ENCODE measurements around the gene GSG1L. TPM values are rescaled to one million over a fixed set of nuclear protein-coding genes. Genes with fewer than 3 reads are reported as not detected.

Gene GSG1L
- total RNA-seq, 1 donor from 2014 or later = 1.6 TPM

DNA sequence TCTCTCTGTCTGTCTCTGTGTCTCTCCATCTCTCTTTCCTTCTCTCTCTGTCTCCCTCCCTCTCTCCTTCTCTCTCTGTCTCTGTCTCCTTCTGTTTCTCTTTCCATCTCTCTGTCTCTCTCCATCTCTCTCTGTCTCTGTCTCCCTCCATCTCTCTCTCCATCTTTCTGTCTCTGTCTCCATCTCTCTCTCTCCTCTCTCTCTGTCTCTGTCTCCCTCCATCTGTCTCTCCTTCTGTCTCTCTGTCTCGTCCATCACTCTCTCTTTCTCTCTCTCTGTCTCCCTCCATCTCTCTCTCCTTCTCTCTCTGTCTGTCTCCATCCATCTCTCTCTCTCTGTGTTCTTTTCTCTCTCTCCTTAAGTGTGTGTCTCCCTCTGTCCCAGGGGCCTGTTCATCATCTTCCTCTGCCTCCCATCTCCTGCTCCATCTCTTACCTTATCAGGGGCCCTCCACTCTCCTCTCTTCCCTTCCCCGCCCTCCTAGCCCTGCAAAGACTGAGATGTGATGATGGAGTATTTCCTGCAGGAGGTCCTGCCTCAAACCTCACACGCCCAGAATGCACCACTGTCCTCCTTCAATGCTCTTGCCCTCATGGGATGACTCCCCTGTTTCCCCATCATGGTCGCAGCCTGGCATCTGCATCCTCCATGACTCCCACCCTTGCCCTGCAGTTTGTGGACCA, 193.3 kb downstream of the GSG1L start:
- intact Hi-C loops (cut with DNase I) = no loop called here
- Histone ChIP-seq H3K27me3 (no peaks in the 10 kb centered on the region), H3K9me3 (peaks cover 3% of the 10 kb centered on the region), H3K4me3 (no peak overlapping the region), H3K4me1 (peaks cover 3% of the 10 kb centered on the region), H3K27ac (no peak overlapping the region), H3K36me3 (no peaks in the 10 kb centered on the region)
- DNase-seq (no peak), ATAC-seq (no peak)
- TF ChIP-seq, protein P1, sequence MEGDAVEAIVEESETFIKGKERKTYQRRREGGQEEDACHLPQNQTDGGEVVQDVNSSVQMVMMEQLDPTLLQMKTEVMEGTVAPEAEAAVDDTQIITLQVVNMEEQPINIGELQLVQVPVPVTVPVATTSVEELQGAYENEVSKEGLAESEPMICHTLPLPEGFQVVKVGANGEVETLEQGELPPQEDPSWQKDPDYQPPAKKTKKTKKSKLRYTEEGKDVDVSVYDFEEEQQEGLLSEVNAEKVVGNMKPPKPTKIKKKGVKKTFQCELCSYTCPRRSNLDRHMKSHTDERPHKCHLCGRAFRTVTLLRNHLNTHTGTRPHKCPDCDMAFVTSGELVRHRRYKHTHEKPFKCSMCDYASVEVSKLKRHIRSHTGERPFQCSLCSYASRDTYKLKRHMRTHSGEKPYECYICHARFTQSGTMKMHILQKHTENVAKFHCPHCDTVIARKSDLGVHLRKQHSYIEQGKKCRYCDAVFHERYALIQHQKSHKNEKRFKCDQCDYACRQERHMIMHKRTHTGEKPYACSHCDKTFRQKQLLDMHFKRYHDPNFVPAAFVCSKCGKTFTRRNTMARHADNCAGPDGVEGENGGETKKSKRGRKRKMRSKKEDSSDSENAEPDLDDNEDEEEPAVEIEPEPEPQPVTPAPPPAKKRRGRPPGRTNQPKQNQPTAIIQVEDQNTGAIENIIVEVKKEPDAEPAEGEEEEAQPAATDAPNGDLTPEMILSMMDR (IDR thresholded peaks at IDR 0.05) = no peak

GRCh38 chr16:27869411-27869810, 194.1 kb downstream of the GSG1L start:
- ATAC-seq (no peak), DNase-seq (no peak)
- TF ChIP-seq, protein P1 (IDR thresholded peaks at IDR 0.05) = no peak
- Histone ChIP-seq H3K4me1 (peaks cover 3% of the 10 kb centered on the region), H3K9me3 (peaks cover 3% of the 10 kb centered on the region), H3K27ac (no peak overlapping the region), H3K36me3 (no peaks in the 10 kb centered on the region), H3K4me3 (no peak overlapping the region), H3K27me3 (no peaks in the 10 kb centered on the region)
- intact Hi-C loops (cut with DNase I) = no loop called here

- H3K27ac ChIP-seq = no peak overlapping the region
- no peak overlapping the region for H3K4me3 ChIP-seq
Measured at GRCh38 chr16:27868180-27868579, 195.3 kb downstream of the GSG1L start.

DNA sequence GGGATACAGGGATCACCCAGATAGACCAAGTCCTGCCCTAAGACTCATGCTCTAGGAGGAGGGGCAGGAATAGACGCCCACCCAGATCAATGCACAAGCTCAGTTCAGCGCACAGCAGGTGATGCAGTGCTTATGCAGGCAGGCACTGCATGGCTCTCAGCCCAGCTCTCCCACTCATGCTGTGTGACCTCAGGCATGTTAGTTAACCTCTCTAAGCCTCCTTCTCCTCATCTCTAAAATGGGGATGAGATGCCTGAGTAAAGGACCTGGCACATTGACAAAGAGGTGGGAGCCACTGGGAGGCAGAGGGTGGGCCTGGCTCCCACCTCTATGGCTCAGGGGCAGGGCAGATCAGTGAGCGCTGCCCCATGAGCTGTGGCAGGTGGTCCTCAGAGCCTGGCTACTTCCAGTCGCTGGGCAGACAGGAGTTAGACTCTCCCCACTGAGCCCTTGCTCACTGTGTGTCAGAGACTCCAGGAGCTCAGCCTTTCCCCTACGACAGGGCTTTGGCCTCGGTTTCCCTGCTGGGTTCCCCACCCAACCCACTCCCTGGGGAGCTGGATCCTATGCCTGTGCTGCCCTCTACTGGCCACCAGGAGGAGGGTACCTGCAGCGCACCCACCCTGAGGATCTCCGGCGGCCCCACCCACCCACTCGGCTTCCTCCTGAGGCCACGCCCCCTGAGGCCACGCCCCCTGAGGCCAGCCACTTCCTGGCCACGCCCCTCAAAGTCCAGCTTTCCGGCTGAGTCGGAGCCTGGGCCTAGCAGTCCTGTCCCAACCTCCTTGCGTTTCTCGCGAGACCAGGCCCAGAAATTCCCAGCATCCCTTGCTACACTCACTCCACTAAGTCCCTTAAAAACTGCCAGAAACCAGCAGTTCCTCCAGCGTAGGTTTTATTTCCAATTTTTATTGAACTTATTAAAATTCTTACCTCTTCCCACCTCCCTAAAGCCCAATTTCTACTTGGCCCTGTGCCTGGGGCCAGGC, 196.1 kb downstream of the GSG1L start:
- no peak overlapping the region for H3K27ac ChIP-seq
- no peak overlapping the region for H3K4me3 ChIP-seq
- H3K27me3 ChIP-seq = no peaks in the 10 kb centered on the region
- peak; percentile 96 for ATAC-seq
- TF ChIP-seq, protein P1 (IDR thresholded peaks at IDR 0.05) = peak; percentile 31
- peak; percentile 85 for DNase-seq
- no peaks in the 10 kb centered on the region for H3K9me3 ChIP-seq
- intact Hi-C loops (cut with DNase I) = no loop called here
- H3K36me3 ChIP-seq = no peaks in the 10 kb centered on the region
- H3K4me1 ChIP-seq = peaks cover 3% of the 10 kb centered on the region

More at GRCh38 chr16:27868180-27868579, 195.3 kb downstream of the GSG1L start:
- Histone ChIP-seq H3K27me3 (no peaks in the 10 kb centered on the region), H3K36me3 (no peaks in the 10 kb centered on the region), H3K4me1 (peaks cover 3% of the 10 kb centered on the region), H3K9me3 (no peaks in the 10 kb centered on the region)
- TF ChIP-seq, protein P1 (IDR thresholded peaks at IDR 0.05) = no peak
- intact Hi-C loops (cut with DNase I) = no loop called here
- ATAC-seq (no peak), DNase-seq (no peak)

DNA sequence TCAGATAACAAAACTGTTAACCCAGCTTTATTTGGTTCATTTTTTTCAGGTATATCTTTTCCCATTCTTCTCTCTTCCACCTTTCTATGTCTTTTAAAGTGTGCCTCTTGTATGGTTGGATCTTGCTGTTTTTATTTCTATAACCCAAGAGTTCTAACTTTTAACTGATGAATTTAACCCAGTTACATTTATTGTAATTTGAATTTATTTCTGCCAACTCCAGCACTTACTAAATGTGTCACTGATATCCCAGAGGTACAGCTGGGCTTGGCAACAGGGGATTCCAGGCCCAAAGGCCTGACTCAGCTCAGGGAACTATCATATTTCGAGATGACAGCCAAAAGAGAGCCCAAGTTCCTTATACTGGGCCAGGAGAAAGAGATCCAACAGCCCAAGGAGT, 200.1 kb downstream of the GSG1L start:
- intact Hi-C loops (cut with DNase I) = no loop called here
- no peak overlapping the region for H3K4me3 ChIP-seq
- peaks cover 3% of the 10 kb centered on the region for H3K4me1 ChIP-seq
- H3K36me3 ChIP-seq = no peaks in the 10 kb centered on the region
- TF ChIP-seq, protein P1 (IDR thresholded peaks at IDR 0.05) = no peak
- no peak for DNase-seq
- ATAC-seq = no peak
- H3K27me3 ChIP-seq = no peaks in the 10 kb centered on the region
- no peak overlapping the region for H3K27ac ChIP-seq
- no peaks in the 10 kb centered on the region for H3K9me3 ChIP-seq

All from upper lobe of right lung (tissue), 1 donor.